NCI-H2107 treated with DMSO at 0.1 percent for 48 hours (cell line): Measurements from ENCODE around the gene SCN9A.
"Not testable (repeated sequence)": the region's sequence is repeated elsewhere in the genome, so short reads cannot be mapped to it uniquely, and the experiment has no call there.

Source experiments
- DNase-seq: peaks from one replicate; lab custom pipeline; 2025; ENCODE audit not compliant: unreplicated experiment; lab: John Stamatoyannopoulos, UW

SCN9A gene

GRCh38 chr2:166375195-166375735 lies 479 bp downstream of the SCN9A start:
- no peak for DNase-seq

GRCh38 chr2:166373951-166374350 lies 1.8 kb downstream of the SCN9A start:
- no peak for DNase-seq

GRCh38 chr2:166373539-166373938 lies 2.2 kb downstream of the SCN9A start:
- DNase-seq, result no peak

GRCh38 chr2:166373105-166373504 lies 2.6 kb downstream of the SCN9A start:
- no peak for DNase-seq

- no peak for DNase-seq
Observed at GRCh38 chr2:166372046-166372445, 3.7 kb downstream of the SCN9A start.

GRCh38 chr2:166365803-166366420 lies 9.8 kb downstream of the SCN9A start:
- DNase-seq, result no peak

- no peak for DNase-seq
Observed at GRCh38 chr2:166365239-166365638, 10.5 kb downstream of the SCN9A start.

GRCh38 chr2:166364476-166365161 lies 11.1 kb downstream of the SCN9A start:
- DNase-seq, result no peak

GRCh38 chr2:166361351-166362153 lies 14.2 kb downstream of the SCN9A start:
- DNase-seq, result no peak

- no peak for DNase-seq
Observed at GRCh38 chr2:166360906-166361305, 14.8 kb downstream of the SCN9A start.

GRCh38 chr2:166360426-166360825 lies 15.3 kb downstream of the SCN9A start:
- no peak for DNase-seq

- DNase-seq, result not testable (repeated sequence)
Observed at GRCh38 chr2:166357950-166358321, 17.8 kb downstream of the SCN9A start.

- DNase-seq, result no peak
Observed at GRCh38 chr2:166357068-166357949, 18.4 kb downstream of the SCN9A start.

GRCh38 chr2:166351319-166351718 lies 24.4 kb downstream of the SCN9A start:
- no peak for DNase-seq

GRCh38 chr2:166350525-166350924 lies 25.2 kb downstream of the SCN9A start:
- no peak for DNase-seq

GRCh38 chr2:166344286-166345113 lies 31.2 kb downstream of the SCN9A start:
- no peak for DNase-seq

- no peak for DNase-seq
Observed at GRCh38 chr2:166343467-166343866, 32.3 kb downstream of the SCN9A start.

- no peak for DNase-seq
Observed at GRCh38 chr2:166341426-166341825, 34.3 kb downstream of the SCN9A start.

GRCh38 chr2:166338831-166339339 lies 36.9 kb downstream of the SCN9A start:
- no peak for DNase-seq

GRCh38 chr2:166337932-166338331 lies 37.8 kb downstream of the SCN9A start:
- no peak for DNase-seq
